HG03103 (cell line): ENCODE results near the gene USP14.
"Not testable (repeated sequence)": the region's sequence is repeated elsewhere in the genome, so short reads cannot be mapped to it uniquely, and the experiment has no call there.

Experiments used
- ATAC-seq: cut with Tn5 transposase; IDR thresholded peaks from one replicate; pipeline ENCODE4 v1.9.1; 2021; ENCODE audit warnings: low read depth; ENCODE audit not compliant: unreplicated experiment

Gene USP14

DNA sequence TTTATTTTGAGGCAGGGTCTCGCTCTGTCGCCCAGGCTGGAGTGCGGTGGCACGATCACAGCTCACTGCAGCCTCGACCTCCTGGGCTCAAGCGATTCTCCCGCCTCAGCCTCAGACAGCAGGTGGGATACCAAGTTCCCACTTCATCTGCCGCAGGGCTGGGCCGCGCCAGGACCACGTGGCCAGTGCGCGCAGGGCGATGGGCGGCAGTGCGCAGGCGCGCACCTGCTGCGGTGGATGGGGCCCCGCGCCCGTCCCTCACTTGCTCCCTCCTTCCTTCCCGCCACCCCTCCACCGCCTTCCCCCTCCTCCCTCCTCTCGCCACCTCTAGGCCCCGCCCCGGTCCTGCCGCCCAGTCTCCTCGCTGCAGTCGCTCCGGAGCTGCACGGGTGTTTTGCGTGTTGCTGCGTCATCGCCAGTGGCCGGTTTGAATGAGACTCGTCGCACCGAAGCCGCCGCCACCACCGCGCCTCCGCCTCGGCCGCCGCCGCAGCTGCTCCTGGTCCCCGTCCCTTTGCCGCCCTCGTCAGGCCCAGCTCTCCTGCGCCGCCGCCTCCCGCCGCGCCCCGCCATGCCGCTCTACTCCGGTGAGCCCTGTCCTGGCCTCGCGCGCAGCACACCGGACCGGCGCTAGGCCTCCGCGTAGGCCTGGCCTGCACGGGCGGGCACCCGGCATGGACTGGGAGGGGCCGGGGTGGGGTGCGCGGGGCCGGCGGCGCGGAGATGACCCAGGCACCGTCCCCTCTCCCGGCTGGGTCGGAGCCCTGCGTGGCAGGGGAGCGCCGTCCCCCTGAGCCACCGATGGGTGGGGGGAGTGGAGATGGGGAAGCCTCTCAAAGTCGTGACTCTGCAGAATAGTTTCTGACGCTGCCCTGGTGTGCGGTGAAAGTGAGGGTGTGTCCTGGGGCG is at the start of gene USP14:
TSS of gene USP14 (plus strand) at position 430 of the 909 bp plus-strand sequence. CDS start at position 572, 142 bp downstream.
- peak; percentile 93 for ATAC-seq

DNA sequence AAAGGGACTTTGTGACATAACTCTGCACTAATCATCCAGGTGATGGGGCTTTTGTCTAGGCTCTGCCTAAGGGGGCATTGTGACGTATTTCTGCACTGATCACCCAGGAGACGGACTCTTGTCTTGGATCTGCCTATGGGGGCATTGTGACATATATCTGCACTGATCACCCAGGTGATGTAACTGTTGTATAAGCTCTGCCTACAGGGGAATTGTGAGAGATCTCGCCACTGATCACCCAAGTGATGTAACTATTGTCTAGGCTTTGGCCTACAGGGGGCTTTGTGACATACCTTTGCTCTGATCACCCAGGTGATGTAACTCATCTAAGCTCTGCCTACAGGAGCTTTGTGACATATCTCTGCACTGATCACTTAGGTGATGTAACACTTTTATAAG is 49.7 kb upstream of the USP14 start:
- ATAC-seq: not testable (repeated sequence)

DNA sequence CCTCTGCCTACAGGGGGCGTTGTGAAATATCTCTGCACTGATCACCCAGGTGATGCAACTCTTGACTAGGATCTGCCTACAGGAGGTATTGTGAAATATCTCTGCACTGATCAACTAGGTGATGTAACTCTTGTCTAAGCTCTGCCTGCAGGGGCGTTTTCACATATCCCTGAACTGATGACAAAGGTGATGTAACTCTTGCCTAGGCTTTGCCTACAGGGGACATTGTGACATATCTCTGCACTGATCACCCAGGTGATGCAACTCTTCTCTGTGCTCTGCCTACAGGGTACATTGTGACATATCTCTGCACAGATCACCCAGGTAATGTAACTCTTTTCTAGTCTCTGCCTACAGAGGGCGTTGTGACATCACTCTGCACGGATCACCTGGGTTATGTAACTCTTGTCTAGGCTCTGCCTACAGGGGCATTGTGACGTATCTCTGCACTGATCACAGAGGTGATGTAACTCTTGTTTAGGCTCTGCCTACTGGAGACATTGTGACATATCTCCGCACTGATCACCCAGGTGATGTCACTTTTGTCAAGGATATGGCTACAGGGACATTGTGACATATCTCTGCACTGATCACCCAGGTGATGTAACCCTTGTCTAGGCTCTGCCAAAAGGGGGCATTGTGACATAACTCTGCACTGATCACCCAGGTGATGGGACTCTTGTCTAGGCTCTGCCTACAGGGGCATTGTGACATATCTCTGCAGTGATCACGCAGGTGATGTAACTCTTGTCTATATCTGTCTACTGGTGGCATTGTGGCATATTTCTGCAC is 49.0 kb upstream of the USP14 start:
- ATAC-seq: not testable (repeated sequence)

DNA sequence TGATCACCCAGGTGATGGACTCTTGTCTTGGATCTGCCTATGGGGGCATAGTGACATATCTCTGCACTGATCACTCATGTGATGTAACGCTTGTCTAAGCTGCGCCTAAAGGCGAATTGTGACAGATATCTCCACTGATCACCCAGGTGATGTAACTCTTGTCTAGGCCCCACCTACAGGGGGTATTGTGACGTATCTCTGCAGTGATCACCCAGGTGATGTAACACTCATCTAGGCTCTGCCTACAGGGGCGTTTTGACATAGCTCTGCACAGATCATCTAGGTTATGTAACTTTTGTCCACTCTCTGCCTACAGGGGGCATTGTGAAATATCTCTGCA is 48.5 kb upstream of the USP14 start:
- ATAC-seq: not testable (repeated sequence)

DNA sequence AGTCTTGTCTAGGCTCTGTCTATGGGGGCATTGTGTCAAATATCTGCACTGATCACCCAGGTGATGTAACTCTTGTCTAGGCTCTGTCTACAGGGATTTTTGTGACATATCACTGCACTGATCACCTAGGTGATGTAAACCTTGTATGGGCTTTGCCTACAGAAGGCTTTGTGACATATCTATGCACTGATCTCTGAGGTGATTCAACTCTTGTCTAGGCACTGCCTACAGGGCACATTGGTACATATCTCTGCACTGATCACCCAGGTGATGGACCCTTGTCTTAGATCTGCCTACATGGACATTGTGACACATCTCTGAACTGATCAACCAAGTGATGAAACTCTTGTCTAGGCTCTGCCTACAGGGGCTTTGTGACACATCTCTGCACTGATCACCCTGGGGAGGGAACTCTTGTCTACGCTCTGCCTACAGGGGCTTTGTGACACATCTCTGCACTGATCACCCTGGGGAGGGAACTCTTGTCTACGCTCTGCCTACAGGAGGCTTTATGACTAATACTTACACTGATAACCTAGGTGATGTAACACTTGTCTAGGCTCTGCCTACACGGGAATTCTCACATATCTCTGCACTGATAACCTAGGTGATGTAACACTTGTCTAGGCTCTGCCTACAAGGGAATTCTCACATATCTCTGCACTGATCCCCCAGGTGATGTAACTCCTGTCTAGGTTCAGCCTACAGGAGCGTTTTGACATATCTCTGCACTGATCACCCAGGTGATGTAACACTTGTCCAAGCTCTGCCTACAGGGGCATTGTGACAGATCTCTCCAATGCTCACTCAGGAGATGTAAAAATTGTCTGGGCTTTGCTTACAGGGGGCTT is 47.8 kb upstream of the USP14 start:
- not testable (repeated sequence) for ATAC-seq

DNA sequence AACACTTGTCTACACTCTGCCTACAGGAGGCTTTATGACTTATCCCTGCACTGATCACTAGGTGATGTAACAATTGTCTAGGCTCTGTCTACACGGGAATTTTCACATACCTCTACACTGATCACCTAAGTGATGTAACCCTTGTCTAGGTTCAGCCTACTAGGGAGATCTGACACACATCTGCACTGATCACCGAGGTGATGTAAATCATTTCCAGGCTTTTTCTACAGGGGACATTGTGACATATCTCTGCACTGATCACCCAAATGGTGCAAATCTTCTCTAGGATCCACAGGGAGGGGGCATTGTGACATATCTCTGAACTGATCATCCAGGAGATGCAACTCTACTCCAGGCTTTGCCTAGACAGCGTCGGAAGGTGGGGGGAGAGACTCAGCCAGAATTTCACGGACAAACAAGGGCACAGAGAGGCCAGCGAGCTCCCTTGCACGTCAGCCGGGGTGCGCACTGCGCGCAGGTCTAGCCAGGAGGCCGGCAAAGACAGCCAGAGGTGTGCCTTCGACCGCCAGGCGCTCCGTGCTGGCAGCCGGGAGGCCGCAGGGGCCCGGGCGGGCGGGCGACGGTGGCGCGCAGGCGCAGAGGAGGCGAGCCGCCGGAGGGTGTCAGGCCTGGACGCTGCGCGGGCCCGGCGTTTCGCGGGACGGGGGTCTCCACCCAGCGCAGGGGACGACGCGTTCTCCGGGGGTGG is 46.9 kb upstream of the USP14 start:
- ATAC-seq: no peak

DNA sequence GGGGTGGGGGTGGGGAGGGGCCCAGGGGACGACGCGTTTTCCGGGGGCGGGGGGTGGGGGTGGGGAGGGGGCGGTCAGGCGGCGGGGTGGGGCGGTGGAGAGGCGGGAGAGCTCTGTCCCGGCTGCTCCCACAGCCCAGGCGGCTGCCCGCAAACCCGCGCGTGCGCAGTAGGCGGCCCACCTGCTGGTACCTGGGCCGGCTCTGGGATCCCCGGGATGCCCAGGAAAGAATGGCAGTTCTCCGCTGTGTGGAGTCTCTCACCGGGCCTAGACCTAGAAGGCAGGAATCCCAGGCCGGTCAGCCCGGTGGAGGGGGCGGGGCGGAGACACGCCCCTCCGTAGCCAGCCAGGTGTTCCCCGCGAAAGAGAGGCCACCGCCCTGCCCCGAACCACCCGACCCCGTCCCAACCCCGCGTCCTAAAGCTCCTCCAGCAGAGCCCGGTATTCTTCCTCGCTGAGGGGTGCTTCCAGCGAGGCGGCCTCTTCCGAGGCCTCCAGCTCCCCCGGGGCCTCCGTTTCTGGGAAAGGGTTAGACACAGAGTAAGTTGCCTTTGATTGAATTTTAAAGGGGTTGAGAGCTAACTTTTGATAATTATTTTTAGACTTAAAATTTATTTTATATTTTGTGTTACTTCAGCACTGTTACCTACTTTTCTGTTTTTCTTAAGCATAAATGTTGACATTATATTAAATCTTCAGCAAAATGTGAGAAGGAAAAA is 46.2 kb upstream of the USP14 start:
- ATAC-seq: not testable (repeated sequence)

DNA sequence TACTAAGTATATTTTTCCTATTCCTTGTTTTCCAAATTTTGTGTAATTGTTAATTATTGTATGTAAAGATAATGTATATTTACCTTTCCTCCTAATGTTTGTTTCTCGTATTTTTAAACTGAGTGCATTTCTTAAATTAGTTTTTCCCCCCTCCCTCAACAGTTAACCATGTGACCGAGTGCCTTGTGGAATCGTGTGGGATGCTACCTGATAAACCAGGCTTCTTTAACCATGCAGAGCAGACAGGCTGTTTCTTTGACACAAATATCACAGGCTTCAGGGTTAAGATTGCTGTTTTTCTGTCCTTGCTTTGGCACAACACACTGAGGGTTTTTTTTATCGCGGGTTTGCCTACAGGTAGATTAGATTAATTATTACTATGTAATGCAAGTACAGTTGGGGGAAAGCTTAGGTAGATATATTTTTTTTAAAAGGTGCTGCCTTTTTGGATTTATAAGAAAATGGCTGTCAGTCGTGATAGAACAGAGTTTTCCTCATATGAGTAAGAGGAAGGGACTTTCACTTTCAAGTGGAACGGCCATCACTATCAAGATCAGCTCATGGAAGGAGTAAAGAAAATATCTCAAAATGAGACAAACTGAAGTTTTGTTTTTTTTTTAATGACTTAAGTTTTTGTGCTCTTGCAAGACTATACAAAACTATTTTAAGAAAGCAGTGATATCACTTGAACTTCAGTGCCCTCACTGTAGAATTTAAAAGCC is 37.7 kb upstream of the USP14 start:
- ATAC-seq: not testable (repeated sequence)

DNA sequence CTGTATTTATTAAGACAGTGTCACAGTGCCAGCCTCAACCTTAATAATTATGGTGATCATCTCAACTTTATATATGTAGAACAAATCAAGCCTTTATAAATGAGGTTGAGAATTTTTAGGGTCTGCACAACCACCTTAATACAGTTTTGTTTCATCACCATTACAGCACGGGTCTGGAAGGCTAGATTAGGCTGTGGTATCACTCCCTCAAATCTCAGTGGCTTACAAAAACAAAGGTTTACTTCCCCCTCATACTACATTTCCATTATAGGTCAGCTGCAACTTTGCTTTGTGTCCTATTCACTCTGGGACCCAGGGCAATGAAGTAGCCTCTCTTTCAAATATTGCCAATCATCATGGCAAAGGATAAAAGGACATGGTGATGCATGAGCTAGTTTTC is 23.3 kb upstream of the USP14 start:
- no peak for ATAC-seq

DNA sequence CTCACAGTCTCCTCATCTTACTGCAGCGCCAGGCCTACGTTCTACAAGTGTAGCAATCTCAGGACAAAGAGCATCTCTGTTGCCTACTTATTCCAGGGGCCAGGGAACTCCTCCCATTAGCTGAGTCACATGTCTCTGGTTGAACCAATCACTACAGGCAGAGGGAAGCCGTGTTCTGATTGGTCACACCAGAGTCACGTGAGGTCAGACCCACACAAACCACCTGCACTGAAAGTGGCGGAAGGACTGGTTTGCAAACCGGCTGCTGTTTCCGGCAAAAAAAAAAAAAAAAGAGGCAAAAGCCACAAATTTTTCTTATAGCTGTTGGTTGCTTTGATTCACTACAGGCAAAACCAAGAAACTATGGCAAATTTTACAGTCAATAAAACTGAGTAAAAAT is 21.9 kb upstream of the USP14 start:
- no peak for ATAC-seq

DNA sequence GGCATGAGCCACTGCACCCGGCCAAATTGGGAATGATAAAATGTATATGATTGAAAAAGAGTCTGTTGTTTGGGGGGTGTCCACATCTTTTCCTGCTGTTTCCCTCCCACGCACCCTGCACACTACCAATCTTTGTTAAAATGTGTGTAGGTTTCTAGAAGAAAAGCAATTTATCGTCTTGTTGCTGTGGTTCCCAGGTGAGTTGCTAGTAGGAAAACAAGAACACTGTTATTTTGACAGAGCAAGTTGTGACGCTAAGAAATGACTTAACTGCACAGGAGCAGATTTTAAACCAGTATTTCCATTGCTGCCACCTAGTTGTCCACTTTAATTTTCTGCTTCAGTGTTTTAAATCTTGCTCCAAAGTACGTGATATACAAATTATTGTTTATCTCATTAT is 21.0 kb upstream of the USP14 start:
- ATAC-seq: no peak

DNA sequence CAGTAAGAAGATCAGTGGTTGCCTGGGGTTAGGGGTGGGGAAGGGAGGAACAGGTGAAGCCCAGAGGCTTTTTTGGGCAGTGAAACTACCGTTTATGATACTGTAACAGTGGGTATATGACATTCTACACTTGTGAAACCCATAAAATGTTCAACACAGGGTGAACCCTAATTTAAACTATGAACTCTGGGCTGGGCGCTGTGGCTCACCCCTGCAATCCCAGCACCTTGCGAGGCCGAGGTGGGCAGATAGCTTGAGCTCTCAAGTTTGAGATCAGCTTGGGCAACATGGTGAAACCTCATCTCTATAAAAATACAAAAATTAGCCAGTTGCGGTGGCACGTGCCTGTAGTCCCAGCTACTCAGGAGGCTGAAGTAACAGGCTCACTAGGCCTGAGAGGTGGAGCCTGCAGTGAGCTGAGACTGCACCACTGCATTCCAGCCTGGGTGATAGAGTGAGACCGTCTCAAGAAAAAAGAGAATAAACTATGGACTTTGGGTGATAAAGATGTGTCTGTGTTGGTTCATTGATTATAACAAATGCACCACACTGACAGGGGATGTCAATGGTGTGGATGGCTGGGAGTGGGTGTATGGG is 17.6 kb upstream of the USP14 start:
- ATAC-seq: no peak

DNA sequence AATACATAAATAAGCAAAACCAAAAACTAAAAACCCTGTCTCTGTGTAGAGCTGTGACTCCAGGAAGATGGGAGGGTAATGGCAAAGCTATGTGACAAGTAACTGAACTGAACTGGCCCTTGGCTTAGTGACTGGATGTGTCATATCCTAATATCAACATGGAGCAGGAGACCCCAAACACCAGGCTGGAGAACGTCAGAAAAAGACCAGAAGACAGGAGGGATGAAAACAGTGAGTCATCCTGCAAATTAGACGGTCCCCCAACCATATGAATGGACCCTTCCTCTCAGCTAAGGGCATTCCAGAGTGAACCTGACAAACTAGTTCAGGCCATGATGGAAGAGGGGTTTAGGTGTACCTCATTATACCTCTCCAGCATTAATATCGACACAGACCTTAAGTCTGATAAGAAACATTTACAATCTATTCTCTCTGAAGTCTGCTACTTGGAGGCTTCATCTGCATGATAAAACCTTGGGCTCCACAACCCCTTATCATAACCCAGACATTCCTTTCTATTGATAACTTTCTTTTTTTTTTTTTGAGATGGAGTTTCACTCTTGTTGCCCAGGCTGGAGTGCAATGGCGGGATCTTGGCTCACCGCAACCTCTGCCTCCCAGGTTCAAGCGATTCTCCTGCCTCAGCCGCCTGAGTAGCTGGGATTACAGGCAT is 15.6 kb upstream of the USP14 start:
- not testable (repeated sequence) for ATAC-seq

DNA sequence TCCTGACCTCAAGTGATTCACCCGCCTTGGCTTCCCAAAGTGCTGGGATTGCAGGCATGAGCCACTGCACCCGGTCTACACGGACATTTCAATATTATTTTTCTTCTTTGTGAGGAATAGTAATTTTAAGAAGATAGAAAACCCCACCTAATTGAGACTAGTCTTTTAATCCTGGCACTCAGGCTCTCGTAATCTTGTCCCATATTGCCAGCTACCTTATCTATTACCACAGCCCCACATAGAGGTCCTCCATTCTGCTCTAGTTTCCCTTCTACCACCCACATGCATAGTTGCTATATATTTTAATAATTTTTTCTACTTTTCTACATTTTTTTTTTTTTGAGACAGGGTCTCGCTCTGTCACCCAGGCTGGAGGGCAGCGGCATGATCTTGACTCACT is 9.5 kb upstream of the USP14 start:
- no peak for ATAC-seq

DNA sequence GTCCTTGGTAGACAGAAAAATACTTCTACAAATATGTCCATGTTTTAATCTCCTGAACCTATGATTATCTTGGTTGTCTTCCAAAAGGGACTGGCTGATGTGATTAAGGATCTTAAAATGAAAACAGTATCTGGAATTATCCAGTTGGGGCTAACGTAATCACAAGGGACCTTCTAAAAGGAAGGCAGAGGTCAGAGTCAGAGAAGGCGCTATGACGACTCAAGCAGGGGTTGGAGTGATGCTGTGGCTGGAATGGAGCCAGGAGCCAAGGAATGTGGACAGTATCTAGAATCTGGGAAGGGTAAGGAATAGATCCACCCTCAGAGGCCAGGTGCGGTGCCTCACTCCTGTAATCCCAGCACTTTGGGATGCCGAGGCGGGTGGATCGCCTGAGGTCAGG is 4.2 kb upstream of the USP14 start:
- no peak for ATAC-seq

DNA sequence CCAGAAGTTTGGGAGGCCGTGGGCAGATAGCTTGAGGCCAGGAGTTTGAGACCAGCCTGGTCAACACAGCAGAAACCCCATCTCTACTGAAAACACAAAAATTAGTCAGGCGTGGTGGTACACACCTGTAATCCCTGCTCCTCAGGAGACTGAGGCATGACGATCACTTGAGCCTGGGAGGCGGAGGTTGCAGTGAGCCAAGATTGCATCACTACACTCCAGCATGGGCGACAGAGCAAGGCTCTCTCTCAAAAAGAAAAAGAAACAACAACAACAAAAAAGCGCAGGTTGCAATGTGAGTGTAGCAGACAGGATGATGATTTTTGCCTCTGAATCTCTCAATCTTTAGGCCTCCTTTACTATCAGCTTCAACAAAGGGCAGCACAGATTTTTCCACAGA is 2.7 kb upstream of the USP14 start:
- no peak for ATAC-seq

DNA sequence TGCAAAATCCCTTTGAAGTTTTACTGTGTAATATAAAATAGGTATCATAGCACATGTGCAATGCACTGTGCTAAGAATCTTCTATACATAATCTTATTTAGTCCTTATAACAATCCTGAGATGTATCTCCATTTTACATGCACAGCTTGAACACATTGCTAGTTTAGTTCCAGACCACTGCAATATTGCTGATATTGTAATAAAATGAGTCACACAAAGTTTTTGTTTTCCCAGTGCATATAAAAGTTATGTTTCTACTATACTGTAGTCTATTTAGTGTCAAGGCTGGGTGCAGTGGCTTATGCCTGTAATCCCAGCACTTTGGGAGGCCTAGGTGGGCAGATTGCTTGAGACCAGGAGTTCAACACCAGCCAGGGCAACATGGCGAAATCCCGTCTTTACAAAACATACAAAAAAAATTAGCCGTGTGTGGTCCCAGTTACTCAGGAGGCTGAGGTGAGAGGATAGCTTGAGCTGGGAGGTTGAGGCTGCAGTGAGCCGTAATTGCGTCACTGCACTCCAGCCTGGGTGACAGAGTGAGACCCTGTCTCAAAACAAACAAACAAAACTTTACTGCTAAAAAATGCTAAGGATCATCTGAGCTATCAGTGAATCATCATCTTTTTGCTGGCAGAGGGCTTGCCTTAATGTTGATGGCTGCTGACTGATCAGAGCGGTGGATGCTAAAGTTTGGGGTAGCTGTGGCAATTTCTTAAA is 1.7 kb upstream of the USP14 start:
- no peak for ATAC-seq
